ENCODE data around the gene SAXO1.
A peak's percentile ranks its signal among the peaks of the same experiment; 100 is the strongest.

Gene SAXO1

DNA sequence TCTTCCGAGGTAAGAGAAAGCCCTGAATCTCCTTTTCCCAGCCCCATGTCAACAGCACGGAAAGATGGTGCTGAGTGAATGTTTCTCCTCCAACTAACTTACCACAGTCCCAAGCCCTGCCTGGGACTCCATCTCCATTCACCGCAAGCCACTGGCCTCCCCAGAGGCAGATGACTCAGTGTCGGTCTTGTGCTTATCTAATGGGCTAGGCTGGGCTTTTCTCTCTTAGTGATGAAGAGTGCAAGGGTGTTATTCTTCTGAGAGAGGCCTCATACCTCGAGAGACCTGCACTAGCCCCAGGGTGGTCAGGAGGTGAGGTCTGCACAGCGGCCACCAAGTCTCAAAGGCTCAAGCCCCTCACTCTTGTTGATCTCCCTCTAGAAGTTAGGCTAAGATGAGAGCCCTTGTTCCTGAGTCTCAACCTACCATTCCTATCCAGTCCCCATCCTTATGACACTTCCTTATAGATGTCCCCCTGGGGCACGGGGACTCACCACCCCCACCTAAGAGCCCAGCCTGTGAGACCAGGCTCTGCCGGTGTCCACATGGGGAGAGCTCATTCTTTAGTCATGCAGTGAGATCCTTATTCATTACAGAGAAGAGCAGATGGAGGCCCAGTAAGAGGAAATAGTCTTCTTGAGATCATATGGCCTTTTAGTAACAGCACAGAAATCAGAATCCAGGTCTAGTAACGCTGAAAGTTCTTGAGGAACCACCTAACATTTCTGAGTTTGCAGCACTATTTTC, 127.0 kb downstream of the SAXO1 start:
- no peak overlapping the region for H3K27ac ChIP-seq
- H2AFZ ChIP-seq (ENCODE audit: low read depth), result no peak overlapping the region
- no peaks in the 10 kb centered on the region for H3K27me3 ChIP-seq (ENCODE audit: insufficient read depth, low read depth)
- H3K4me2 ChIP-seq, result no peak overlapping the region
- H3K9ac ChIP-seq, result no peak overlapping the region
- no peaks in the 10 kb centered on the region for H3K79me2 ChIP-seq (ENCODE audit: insufficient read depth, low read depth)
- H4K20me1 ChIP-seq (ENCODE audit: insufficient read depth), result no peaks in the 10 kb centered on the region
- H3K36me3 ChIP-seq (ENCODE audit: insufficient read depth), result no peaks in the 10 kb centered on the region
- TF ChIP-seq, protein P1, sequence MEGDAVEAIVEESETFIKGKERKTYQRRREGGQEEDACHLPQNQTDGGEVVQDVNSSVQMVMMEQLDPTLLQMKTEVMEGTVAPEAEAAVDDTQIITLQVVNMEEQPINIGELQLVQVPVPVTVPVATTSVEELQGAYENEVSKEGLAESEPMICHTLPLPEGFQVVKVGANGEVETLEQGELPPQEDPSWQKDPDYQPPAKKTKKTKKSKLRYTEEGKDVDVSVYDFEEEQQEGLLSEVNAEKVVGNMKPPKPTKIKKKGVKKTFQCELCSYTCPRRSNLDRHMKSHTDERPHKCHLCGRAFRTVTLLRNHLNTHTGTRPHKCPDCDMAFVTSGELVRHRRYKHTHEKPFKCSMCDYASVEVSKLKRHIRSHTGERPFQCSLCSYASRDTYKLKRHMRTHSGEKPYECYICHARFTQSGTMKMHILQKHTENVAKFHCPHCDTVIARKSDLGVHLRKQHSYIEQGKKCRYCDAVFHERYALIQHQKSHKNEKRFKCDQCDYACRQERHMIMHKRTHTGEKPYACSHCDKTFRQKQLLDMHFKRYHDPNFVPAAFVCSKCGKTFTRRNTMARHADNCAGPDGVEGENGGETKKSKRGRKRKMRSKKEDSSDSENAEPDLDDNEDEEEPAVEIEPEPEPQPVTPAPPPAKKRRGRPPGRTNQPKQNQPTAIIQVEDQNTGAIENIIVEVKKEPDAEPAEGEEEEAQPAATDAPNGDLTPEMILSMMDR (conservative IDR thresholded peaks at IDR 0.05; ENCODE audit: low read depth, low read length), result no peak
- H3K4me1 ChIP-seq (ENCODE audit: low read depth, poor library complexity, severe bottlenecking), result no peaks in the 10 kb centered on the region
- no peak overlapping the region for H3K4me3 ChIP-seq (IDR thresholded peaks at IDR 0.05; ENCODE audit: insufficient read depth, low read depth, low read length)

DNA sequence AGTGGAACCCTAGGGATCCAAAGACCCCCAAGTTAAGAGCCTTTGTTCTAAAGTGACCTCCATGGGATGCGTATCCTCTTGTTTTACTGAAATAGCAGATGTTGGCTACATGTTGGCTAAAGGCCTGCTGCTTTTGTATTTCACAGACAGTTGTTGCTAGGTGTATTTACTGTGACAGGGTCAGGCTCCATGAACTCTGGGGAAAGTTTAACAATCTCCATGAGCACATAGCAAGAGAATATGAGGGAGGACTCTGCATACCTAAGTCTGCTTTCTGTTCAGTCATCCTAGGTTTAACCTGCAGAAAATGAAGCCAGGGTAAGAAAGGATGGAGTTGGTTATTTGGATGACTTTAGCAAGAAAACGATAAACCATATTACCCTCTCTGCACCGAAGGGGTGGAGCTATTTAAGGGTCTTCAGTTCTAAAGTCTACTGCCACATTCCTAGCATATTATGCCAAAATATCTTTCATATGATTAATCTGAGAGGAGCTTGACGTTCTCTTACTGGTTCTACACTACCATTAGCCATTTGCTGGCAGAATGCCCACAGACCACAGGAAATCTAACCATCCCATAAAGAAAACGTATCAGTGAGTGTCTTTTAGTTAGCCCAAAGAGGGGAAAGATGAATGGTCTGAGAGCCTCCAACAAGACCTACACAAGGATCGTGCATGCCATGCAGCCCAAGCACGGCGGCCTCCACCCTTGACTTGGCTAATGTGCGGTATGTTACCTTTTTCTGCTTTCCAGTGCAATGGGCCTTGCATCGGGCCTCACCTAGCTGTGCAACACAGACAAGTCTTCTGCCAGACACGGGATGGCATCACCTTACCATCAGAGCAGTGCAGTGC, 127.8 kb downstream of the SAXO1 start:
- Histone ChIP-seq H3K27me3 (ENCODE audit: insufficient read depth, low read depth) (no peaks in the 10 kb centered on the region), H2AFZ (ENCODE audit: low read depth) (no peak overlapping the region), H3K36me3 (ENCODE audit: insufficient read depth) (no peaks in the 10 kb centered on the region), H3K4me1 (ENCODE audit: low read depth, poor library complexity, severe bottlenecking) (no peaks in the 10 kb centered on the region), H3K79me2 (ENCODE audit: insufficient read depth, low read depth) (no peaks in the 10 kb centered on the region), H3K4me2 (no peak overlapping the region), H3K4me3 (IDR thresholded peaks at IDR 0.05; ENCODE audit: insufficient read depth, low read depth, low read length) (no peak overlapping the region), H3K27ac (no peak overlapping the region), H3K9ac (no peak overlapping the region), H4K20me1 (ENCODE audit: insufficient read depth) (no peaks in the 10 kb centered on the region)
- TF ChIP-seq, protein P1 (conservative IDR thresholded peaks at IDR 0.05; ENCODE audit: low read depth, low read length), result no peak

DNA sequence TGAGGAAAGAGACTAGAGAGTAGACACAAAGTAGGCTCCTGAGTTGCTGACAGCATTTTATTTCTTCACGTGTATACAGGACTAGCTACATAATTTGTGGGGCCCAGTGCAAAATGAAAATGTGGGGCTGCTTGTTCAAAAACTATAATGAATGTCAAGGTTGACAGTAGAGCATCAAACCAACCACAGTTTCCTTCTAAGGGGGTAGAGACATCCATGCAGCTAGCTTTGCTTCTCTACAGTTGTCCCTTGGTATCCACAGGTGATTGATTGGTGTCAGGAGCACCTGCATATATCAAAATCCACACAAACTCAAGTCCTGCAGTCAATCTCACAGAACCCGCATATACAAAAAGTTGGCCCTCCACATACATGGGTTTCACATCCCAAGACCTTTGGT, 129.6 kb downstream of the SAXO1 start:
- Histone ChIP-seq H3K36me3 (ENCODE audit: insufficient read depth) (no peaks in the 10 kb centered on the region), H3K79me2 (ENCODE audit: insufficient read depth, low read depth) (no peaks in the 10 kb centered on the region), H3K27me3 (ENCODE audit: insufficient read depth, low read depth) (no peaks in the 10 kb centered on the region), H3K4me1 (ENCODE audit: low read depth, poor library complexity, severe bottlenecking) (peaks cover 6% of the 10 kb centered on the region), H3K9ac (no peak overlapping the region), H3K4me2 (no peak overlapping the region), H4K20me1 (ENCODE audit: insufficient read depth) (no peaks in the 10 kb centered on the region), H3K4me3 (IDR thresholded peaks at IDR 0.05; ENCODE audit: insufficient read depth, low read depth, low read length) (no peak overlapping the region), H2AFZ (ENCODE audit: low read depth) (no peak overlapping the region), H3K27ac (no peak overlapping the region)
- TF ChIP-seq, protein P1 (conservative IDR thresholded peaks at IDR 0.05; ENCODE audit: low read depth, low read length), result no peak

DNA sequence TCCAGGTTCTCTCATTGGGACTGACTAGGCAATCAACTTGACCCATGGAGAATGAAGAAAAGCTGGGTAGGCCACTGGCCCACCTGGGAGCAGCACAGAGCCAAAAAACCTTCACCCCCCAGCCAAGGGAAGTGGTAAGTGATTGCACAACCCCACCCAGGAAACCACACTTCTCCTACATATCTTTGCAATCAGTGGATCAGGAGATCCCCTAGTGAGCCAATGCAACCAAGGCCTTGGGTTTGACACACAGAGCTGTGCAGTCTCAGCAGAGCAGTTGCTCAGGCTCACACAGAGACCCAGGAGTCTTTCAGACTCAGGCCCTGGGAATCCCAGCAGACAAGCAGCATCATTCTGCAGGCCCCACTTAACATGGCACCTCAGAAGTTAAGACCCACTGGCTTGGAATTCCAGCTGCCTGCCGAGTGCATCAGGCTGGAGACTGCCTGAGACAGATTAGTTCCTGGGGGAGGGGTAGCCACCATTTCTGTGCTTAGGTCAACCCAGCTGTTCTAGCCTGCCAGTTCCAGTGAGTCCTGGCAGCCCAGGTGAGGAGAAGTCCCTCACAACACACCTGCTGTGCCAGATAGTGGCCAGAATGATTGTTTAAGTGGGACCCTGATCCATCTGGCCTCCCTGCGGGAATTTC, 136.4 kb downstream of the SAXO1 start:
- H3K4me3 ChIP-seq (IDR thresholded peaks at IDR 0.05; ENCODE audit: insufficient read depth, low read depth, low read length), result no peak overlapping the region
- no peak overlapping the region for H2AFZ ChIP-seq (ENCODE audit: low read depth)
- no peaks in the 10 kb centered on the region for H4K20me1 ChIP-seq (ENCODE audit: insufficient read depth)
- no peaks in the 10 kb centered on the region for H3K27me3 ChIP-seq (ENCODE audit: insufficient read depth, low read depth)
- no peak overlapping the region for H3K4me2 ChIP-seq
- peaks cover 19% of the 10 kb centered on the region for H3K4me1 ChIP-seq (ENCODE audit: low read depth, poor library complexity, severe bottlenecking)
- H3K79me2 ChIP-seq (ENCODE audit: insufficient read depth, low read depth), result no peaks in the 10 kb centered on the region
- no peaks in the 10 kb centered on the region for H3K36me3 ChIP-seq (ENCODE audit: insufficient read depth)
- H3K9ac ChIP-seq, result no peak overlapping the region
- H3K27ac ChIP-seq, result 0 out of 2 replicates have a peak overlapping the region, but pooled peaks have one; percentile 19
- TF ChIP-seq, protein P1 (conservative IDR thresholded peaks at IDR 0.05; ENCODE audit: low read depth, low read length), result no peak

Measured in KMS-11 (cell line).